Subcutaneous abdominal adipose tissue (tissue), 5 donors: ENCODE data around the gene MTHFS.

Source experiments
- H3K27ac ChIP-seq: one replicate; pipeline ENCODE4 v1.7.0; 2013; ENCODE audit warnings: low read depth, mild to moderate bottlenecking, inconsistent platforms, low read length, moderate library complexity
- H3K27me3 ChIP-seq, 5 donors: one replicate each; pipeline ENCODE4 v1.7.0; 2013; ENCODE audit warnings: low read length in 5 of 5, inconsistent platforms in 1 of 5; ENCODE audit not compliant: control insufficient read depth in 5 of 5, insufficient read depth in 4 of 5
- H3K36me3 ChIP-seq, 5 donors: one replicate each; pipeline ENCODE4 v1.7.0; 2013; ENCODE audit warnings: low read length in 5 of 5; ENCODE audit not compliant: control insufficient read depth in 5 of 5, insufficient read depth in 5 of 5
- H3K4me1 ChIP-seq, 5 donors: one replicate each; pipeline ENCODE4 v1.7.0; 2013; ENCODE audit warnings: low read length in 5 of 5, mild to moderate bottlenecking in 3 of 5, moderate library complexity in 1 of 5; ENCODE audit not compliant: control insufficient read depth in 5 of 5, insufficient read depth in 5 of 5
- H3K4me3 ChIP-seq, 5 donors: one replicate each; pipeline ENCODE4 v1.7.0; 2013; ENCODE audit warnings: low read length in 5 of 5, low read depth in 1 of 5
- H3K9ac ChIP-seq, 5 donors: one replicate each; pipeline ENCODE4 v1.7.0; 2013; ENCODE audit warnings: low read length in 5 of 5, mild to moderate bottlenecking in 4 of 5, moderate library complexity in 3 of 5
- H3K9me3 ChIP-seq, 5 donors: one replicate each; pipeline ENCODE4 v1.7.0; 2013; ENCODE audit warnings: low read length in 5 of 5; ENCODE audit not compliant: control insufficient read depth in 5 of 5
- donor health status: healthy.
- donor health status: healthy.
- donor health status: healthy.
- donor health status: healthy.
- donor health status: healthy.

Gene MTHFS

GRCh38 chr15:79853492-79854328, 43.1 kb downstream of the MTHFS start:
- Histone ChIP-seq H3K27me3 (no peaks in the 10 kb centered on the region), H3K4me3 (no peak overlapping the region), H3K9ac (no peak overlapping the region), H3K4me1 (peaks cover 0 to 4% (median 0%) of the 10 kb centered on the region in 5 donors), H3K36me3 (peaks cover 0 to 21% (median 3%) of the 10 kb centered on the region in 5 donors), H3K9me3 (no peaks in the 10 kb centered on the region), H3K27ac (no peak overlapping the region)

- Histone ChIP-seq H3K9ac (no peak overlapping the region), H3K4me3 (no peak overlapping the region), H3K4me1 (peaks cover 0 to 8% (median 0%) of the 10 kb centered on the region in 5 donors), H3K36me3 (peaks cover 4 to 17% (median 7%) of the 10 kb centered on the region in 5 donors), H3K27me3 (no peaks in the 10 kb centered on the region), H3K27ac (no peak overlapping the region), H3K9me3 (no peaks in the 10 kb centered on the region)
Observed at GRCh38 chr15:79849789-79850188, 47.0 kb downstream of the MTHFS start.

- no peaks in the 10 kb centered on the region for H3K27me3 ChIP-seq
- no peaks in the 10 kb centered on the region for H3K9me3 ChIP-seq
- peaks cover 7 to 25% (median 15%) of the 10 kb centered on the region in 5 donors for H3K36me3 ChIP-seq
- H3K27ac ChIP-seq: no peak overlapping the region
- H3K4me1 ChIP-seq: peaks cover 0 to 4% (median 0%) of the 10 kb centered on the region in 5 donors
- no peak overlapping the region for H3K9ac ChIP-seq
- no peak overlapping the region for H3K4me3 ChIP-seq
Observed at GRCh38 chr15:79846539-79846938, 50.3 kb downstream of the MTHFS start.

GRCh38 chr15:79844221-79844620, 52.6 kb downstream of the MTHFS start:
- H3K4me1 ChIP-seq: peaks cover 0 to 4% (median 0%) of the 10 kb centered on the region in 5 donors
- H3K36me3 ChIP-seq: peaks cover 7 to 29% (median 15%) of the 10 kb centered on the region in 5 donors

GRCh38 chr15:79837846-79838245, 59.0 kb downstream of the MTHFS start:
- Histone ChIP-seq H3K36me3 (peaks cover under 1 to 15% (median 12%) of the 10 kb centered on the region in 5 donors), H3K4me3 (no peak overlapping the region), H3K27me3 (no peaks in the 10 kb centered on the region), H3K4me1 (no peaks in the 10 kb centered on the region), H3K9me3 (no peaks in the 10 kb centered on the region), H3K27ac (no peak overlapping the region), H3K9ac (no peak overlapping the region)

More at GRCh38 chr15:79844221-79844620, 52.6 kb downstream of the MTHFS start:
- no peak overlapping the region for H3K4me3 ChIP-seq
- no peak overlapping the region for H3K9ac ChIP-seq
- H3K27me3 ChIP-seq: no peaks in the 10 kb centered on the region
- no peak overlapping the region for H3K27ac ChIP-seq
- no peaks in the 10 kb centered on the region for H3K9me3 ChIP-seq

- no peaks in the 10 kb centered on the region for H3K9me3 ChIP-seq
- no peak overlapping the region for H3K27ac ChIP-seq
- H3K9ac ChIP-seq: no peak overlapping the region
- H3K4me1 ChIP-seq: no peaks in the 10 kb centered on the region
- no peak overlapping the region for H3K4me3 ChIP-seq
- H3K27me3 ChIP-seq: no peaks in the 10 kb centered on the region
- H3K36me3 ChIP-seq: peaks cover 0 to 12% (median 9%) of the 10 kb centered on the region in 5 donors
Observed at GRCh38 chr15:79834495-79834894, 62.3 kb downstream of the MTHFS start.

GRCh38 chr15:79832367-79833120, 64.3 kb downstream of the MTHFS start:
- H3K9ac ChIP-seq: no peak overlapping the region
- no peak overlapping the region for H3K27ac ChIP-seq
- peaks cover 0 to 5% (median 0%) of the 10 kb centered on the region in 5 donors for H3K9me3 ChIP-seq
- H3K36me3 ChIP-seq: peaks cover 0 to 12% (median 4%) of the 10 kb centered on the region in 5 donors
- H3K27me3 ChIP-seq: no peaks in the 10 kb centered on the region
- no peak overlapping the region for H3K4me3 ChIP-seq
- no peaks in the 10 kb centered on the region for H3K4me1 ChIP-seq

- H3K36me3 ChIP-seq: peaks cover 0 to 12% (median 4%) of the 10 kb centered on the region in 5 donors
- H3K4me3 ChIP-seq: no peak overlapping the region
- peaks cover 0 to 5% (median 0%) of the 10 kb centered on the region in 5 donors for H3K9me3 ChIP-seq
- no peaks in the 10 kb centered on the region for H3K4me1 ChIP-seq
- no peak overlapping the region for H3K27ac ChIP-seq
- no peaks in the 10 kb centered on the region for H3K27me3 ChIP-seq
- no peak overlapping the region for H3K9ac ChIP-seq
Observed at GRCh38 chr15:79831604-79832003, 65.2 kb downstream of the MTHFS start.

GRCh38 chr15:79829950-79830349, 66.9 kb downstream of the MTHFS start:
- Histone ChIP-seq H3K27me3 (no peaks in the 10 kb centered on the region), H3K4me3 (no peak overlapping the region), H3K36me3 (peaks cover 0 to 12% (median 2%) of the 10 kb centered on the region in 5 donors), H3K4me1 (no peaks in the 10 kb centered on the region), H3K9ac (no peak overlapping the region), H3K27ac (no peak overlapping the region), H3K9me3 (peaks cover 0 to 5% (median 0%) of the 10 kb centered on the region in 5 donors)

GRCh38 chr15:79828447-79828846, 68.4 kb downstream of the MTHFS start:
- no peak overlapping the region for H3K4me3 ChIP-seq
- no peak overlapping the region for H3K9ac ChIP-seq
- no peaks in the 10 kb centered on the region for H3K27me3 ChIP-seq
- H3K27ac ChIP-seq: no peak overlapping the region
- H3K4me1 ChIP-seq: no peaks in the 10 kb centered on the region
- H3K36me3 ChIP-seq: peaks cover 0 to 4% (median 0%) of the 10 kb centered on the region in 5 donors
- H3K9me3 ChIP-seq: peaks cover 0 to 5% (median 0%) of the 10 kb centered on the region in 5 donors
